ENCODE results near the gene DCUN1D5. TPM values are rescaled to one million over a fixed set of nuclear protein-coding genes. Genes with fewer than 3 reads are reported as not detected.

Gene DCUN1D5
- polyA plus RNA-seq, 1 donor (not counting 4 experiments of a cell fraction or from before 2014, with no cell fraction given): 95.6 TPM

DNA sequence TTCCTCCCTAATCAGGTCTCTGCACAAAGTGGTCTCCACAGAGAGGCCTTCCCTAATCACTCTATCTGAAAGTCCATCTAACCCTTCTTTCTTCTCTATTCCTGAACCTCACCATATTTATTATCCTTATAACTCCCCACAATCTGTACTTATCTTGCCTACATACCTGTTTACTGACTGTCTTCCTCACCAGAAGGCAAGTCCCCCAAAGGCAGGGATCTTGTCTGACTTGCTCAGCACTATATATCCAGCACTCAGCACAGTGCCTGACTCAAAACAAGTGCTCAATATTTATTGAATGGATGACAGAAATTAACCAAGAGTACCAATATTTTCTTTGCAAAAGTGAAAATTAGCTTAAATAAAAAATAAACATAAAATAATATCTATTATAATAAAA lies 5.5 kb downstream of the DCUN1D5 start:
- Histone ChIP-seq H4K20me1 (ENCODE audit: control insufficient read depth, extremely low read depth, insufficient read depth, low read length) (no peaks in the 10 kb centered on the region), H3K4me3 (ENCODE audit: control insufficient read depth in 2 of 3, extremely low read depth in 1 of 3, insufficient read depth in 2 of 3, low read depth in 1 of 3, low read length in 3 of 3) (no peak overlapping the region), H3K4me2 (ENCODE audit: control insufficient read depth, extremely low read depth, insufficient read depth, low read depth, low read length) (no peak overlapping the region), H3K9me3 (ENCODE audit: control insufficient read depth, low read depth, low read length) (no peaks in the 10 kb centered on the region), H3K27ac (ENCODE audit: control insufficient read depth, insufficient read depth, low read length) (no peak overlapping the region), H3K79me2 (ENCODE audit: control insufficient read depth, insufficient read depth, low read length) (peaks cover 85% of the 10 kb centered on the region), H3K9ac (ENCODE audit: control insufficient read depth, extremely low read depth, insufficient read depth, low read length) (no peak overlapping the region), H2AFZ (ENCODE audit: control insufficient read depth, low read length) (no peak overlapping the region), H3K4me1 (ENCODE audit: control insufficient read depth, extremely low read depth, insufficient read depth, low read length) (peaks cover 16% of the 10 kb centered on the region), H3K9me1 (ENCODE audit: control insufficient read depth, extremely low read depth, insufficient read depth, low read length) (no peaks in the 10 kb centered on the region), H3K27me3 (ENCODE audit: control insufficient read depth, extremely low read depth, insufficient read depth, low read length) (no peaks in the 10 kb centered on the region), H3K36me3 (ENCODE audit: control insufficient read depth in 2 of 2, extremely low read depth in 1 of 2, insufficient read depth in 2 of 2, low read length in 2 of 2) (peaks cover 1 to 11% of the 10 kb centered on the region in 2 experiments)
- DNase-seq (ENCODE audit: low read depth, low spot score) (no peak), FAIRE-seq (no peak)
- TF ChIP-seq, protein P1, sequence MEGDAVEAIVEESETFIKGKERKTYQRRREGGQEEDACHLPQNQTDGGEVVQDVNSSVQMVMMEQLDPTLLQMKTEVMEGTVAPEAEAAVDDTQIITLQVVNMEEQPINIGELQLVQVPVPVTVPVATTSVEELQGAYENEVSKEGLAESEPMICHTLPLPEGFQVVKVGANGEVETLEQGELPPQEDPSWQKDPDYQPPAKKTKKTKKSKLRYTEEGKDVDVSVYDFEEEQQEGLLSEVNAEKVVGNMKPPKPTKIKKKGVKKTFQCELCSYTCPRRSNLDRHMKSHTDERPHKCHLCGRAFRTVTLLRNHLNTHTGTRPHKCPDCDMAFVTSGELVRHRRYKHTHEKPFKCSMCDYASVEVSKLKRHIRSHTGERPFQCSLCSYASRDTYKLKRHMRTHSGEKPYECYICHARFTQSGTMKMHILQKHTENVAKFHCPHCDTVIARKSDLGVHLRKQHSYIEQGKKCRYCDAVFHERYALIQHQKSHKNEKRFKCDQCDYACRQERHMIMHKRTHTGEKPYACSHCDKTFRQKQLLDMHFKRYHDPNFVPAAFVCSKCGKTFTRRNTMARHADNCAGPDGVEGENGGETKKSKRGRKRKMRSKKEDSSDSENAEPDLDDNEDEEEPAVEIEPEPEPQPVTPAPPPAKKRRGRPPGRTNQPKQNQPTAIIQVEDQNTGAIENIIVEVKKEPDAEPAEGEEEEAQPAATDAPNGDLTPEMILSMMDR (optimal IDR thresholded peaks at IDR 0.05 in 1 of 3, IDR thresholded peaks at IDR 0.05 in 1 of 3, conservative IDR thresholded peaks at IDR 0.05 in 1 of 3; ENCODE audit: extremely low read depth in 1 of 3, insufficient read depth in 2 of 3, low read length in 3 of 3): no peak
- TF ChIP-seq EZH2 (IDR thresholded peaks at IDR 0.05; ENCODE audit: low read length): no peak
- dilution Hi-C loops (cut with MboI; ENCODE audit: extremely low pct_ligation_motif_present, low sequenced_read_pairs): no loop called here

DNA sequence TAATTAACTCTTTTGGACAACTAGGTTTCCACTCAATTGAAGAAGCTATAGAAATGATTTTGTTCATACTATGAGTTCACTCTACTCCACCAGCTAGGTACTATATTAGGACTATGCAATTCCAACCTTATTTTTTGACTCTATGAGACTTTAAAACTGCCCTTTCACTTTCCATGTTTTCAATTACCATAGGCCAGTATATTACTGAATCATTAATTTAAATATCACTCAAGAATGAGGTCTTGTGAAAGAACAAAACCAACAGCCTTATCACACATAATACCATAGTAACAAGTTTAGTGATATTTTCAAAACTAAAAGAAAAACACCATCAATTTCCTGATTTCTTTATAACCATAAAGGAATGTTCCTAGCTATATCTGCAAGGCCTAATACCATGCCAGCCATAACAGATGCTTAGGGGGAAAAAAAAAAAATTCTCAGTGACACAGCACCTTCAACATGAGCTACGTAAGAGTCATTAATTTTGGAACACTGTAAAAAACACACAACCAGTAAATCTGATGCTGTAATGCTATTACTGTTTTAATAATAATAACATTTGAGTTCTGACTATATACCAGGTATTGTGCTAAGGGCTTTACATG lies 6.1 kb downstream of the DCUN1D5 start:
- Histone ChIP-seq H3K9me3 (ENCODE audit: control insufficient read depth, low read depth, low read length) (no peaks in the 10 kb centered on the region), H3K27me3 (ENCODE audit: control insufficient read depth, extremely low read depth, insufficient read depth, low read length) (no peaks in the 10 kb centered on the region), H3K79me2 (ENCODE audit: control insufficient read depth, insufficient read depth, low read length) (peaks cover 79% of the 10 kb centered on the region), H3K36me3 (ENCODE audit: control insufficient read depth in 2 of 2, extremely low read depth in 1 of 2, insufficient read depth in 2 of 2, low read length in 2 of 2) (peaks cover 1 to 11% of the 10 kb centered on the region in 2 experiments), H3K9me1 (ENCODE audit: control insufficient read depth, extremely low read depth, insufficient read depth, low read length) (no peaks in the 10 kb centered on the region), H2AFZ (ENCODE audit: control insufficient read depth, low read length) (no peak overlapping the region), H4K20me1 (ENCODE audit: control insufficient read depth, extremely low read depth, insufficient read depth, low read length) (no peaks in the 10 kb centered on the region), H3K9ac (ENCODE audit: control insufficient read depth, extremely low read depth, insufficient read depth, low read length) (no peak overlapping the region), H3K4me1 (ENCODE audit: control insufficient read depth, extremely low read depth, insufficient read depth, low read length) (peaks cover 16% of the 10 kb centered on the region), H3K4me3 (ENCODE audit: control insufficient read depth in 2 of 3, extremely low read depth in 1 of 3, insufficient read depth in 2 of 3, low read depth in 1 of 3, low read length in 3 of 3) (no peak overlapping the region), H3K4me2 (ENCODE audit: control insufficient read depth, extremely low read depth, insufficient read depth, low read depth, low read length) (no peak overlapping the region), H3K27ac (ENCODE audit: control insufficient read depth, insufficient read depth, low read length) (no peak overlapping the region)
- TF ChIP-seq, protein P1 (optimal IDR thresholded peaks at IDR 0.05 in 1 of 3, IDR thresholded peaks at IDR 0.05 in 1 of 3, conservative IDR thresholded peaks at IDR 0.05 in 1 of 3; ENCODE audit: extremely low read depth in 1 of 3, insufficient read depth in 2 of 3, low read length in 3 of 3): no peak
- TF ChIP-seq EZH2 (IDR thresholded peaks at IDR 0.05; ENCODE audit: low read length): no peak
- dilution Hi-C loops (cut with MboI; ENCODE audit: extremely low pct_ligation_motif_present, low sequenced_read_pairs): no loop called here
- DNase-seq (ENCODE audit: low read depth, low spot score) (no peak), FAIRE-seq (no peak)

Measured in keratinocyte (primary cell).